Measurements from ENCODE around the gene RFT1. TPM values are rescaled to one million over a fixed set of nuclear protein-coding genes. Genes with fewer than 3 reads are reported as not detected.

RFT1 gene
- total and polyA plus RNA-seq, 2 experiments from 2014 or later: 11.3 to 13.3 TPM

DNA sequence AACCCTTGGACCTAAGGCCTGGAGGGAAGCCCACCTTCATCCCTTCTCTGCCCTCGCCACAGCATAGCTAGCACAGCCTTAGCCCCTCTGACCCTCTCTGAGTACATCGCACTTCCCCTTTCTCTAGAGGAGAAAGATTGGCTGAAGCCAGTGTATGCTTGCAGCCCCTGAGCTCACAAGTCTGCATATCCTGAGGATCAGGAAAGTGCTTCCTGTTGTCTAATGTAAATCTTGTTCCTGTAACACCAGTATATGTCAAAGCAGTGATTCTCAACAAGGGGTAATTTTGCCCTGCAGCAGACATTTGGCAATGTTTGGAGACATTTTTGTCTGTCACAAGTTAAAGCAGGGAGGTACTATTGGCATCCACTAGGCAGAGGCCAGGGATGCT lies 28.5 kb upstream of the RFT1 start:
- peaks cover 33% of the 10 kb centered on the region for H3K27me3 Mint-ChIP-seq (ENCODE audit: insufficient read depth, low read depth, poor library complexity)
- Histone ChIP-seq H3K4me1 (ENCODE audit: insufficient read depth) (peaks cover 33% of the 10 kb centered on the region), H4K20me1 (replicated peaks; ENCODE audit: insufficient read depth) (peaks cover 3% of the 10 kb centered on the region; the same call in 1 of the 2 replicates), H3K4me2 (no peak overlapping the region), H3K36me3 (ENCODE audit: insufficient read depth) (no peaks in the 10 kb centered on the region), H3K79me2 (replicated peaks; ENCODE audit: insufficient read depth) (0 out of 2 replicates have a peak, but pooled peaks cover 8% of the 10 kb centered on the region), H3K9me2 (ENCODE audit: insufficient read depth) (no peaks in the 10 kb centered on the region), H3K27ac (ENCODE audit: low read depth) (no peak overlapping the region), H3F3A (replicated peaks; ENCODE audit: low read depth) (no peaks in the 10 kb centered on the region), H2AFZ (no peak overlapping the region), H3K4me3 (no peak overlapping the region), H3K27me3 (ENCODE audit: insufficient read depth) (peaks cover 10% of the 10 kb centered on the region)
- H3K4me1 Mint-ChIP-seq: peaks cover 43% of the 10 kb centered on the region
- ATAC-seq (no peak), DNase-seq (ENCODE audit: low spot score) (no peak)
- no peak overlapping the region; the same call in 2 of the 3 replicates for H3K4me3 Mint-ChIP-seq
- no peak overlapping the region for H3K27ac Mint-ChIP-seq
- H3K9me3 Mint-ChIP-seq: peaks cover 3% of the 10 kb centered on the region; the same call in 1 of the 3 replicates
- H3K36me3 Mint-ChIP-seq (ENCODE audit: low read depth): no peaks in the 10 kb centered on the region; the same call in 2 of the 3 replicates
- TF ChIP-seq, protein P1, sequence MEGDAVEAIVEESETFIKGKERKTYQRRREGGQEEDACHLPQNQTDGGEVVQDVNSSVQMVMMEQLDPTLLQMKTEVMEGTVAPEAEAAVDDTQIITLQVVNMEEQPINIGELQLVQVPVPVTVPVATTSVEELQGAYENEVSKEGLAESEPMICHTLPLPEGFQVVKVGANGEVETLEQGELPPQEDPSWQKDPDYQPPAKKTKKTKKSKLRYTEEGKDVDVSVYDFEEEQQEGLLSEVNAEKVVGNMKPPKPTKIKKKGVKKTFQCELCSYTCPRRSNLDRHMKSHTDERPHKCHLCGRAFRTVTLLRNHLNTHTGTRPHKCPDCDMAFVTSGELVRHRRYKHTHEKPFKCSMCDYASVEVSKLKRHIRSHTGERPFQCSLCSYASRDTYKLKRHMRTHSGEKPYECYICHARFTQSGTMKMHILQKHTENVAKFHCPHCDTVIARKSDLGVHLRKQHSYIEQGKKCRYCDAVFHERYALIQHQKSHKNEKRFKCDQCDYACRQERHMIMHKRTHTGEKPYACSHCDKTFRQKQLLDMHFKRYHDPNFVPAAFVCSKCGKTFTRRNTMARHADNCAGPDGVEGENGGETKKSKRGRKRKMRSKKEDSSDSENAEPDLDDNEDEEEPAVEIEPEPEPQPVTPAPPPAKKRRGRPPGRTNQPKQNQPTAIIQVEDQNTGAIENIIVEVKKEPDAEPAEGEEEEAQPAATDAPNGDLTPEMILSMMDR (conservative IDR thresholded peaks at IDR 0.05; ENCODE audit: low read depth in 2 of 2): no peak
- no peak for TF ChIP-seq JUNB (IDR thresholded peaks at IDR 0.05; ENCODE audit: unreplicated experiment)
- no peak for TF ChIP-seq REST (IDR thresholded peaks at IDR 0.05; ENCODE audit: unreplicated experiment)
- no peak for TF ChIP-seq POLR2AphosphoS5 (IDR thresholded peaks at IDR 0.05; ENCODE audit: low read depth)
- TF ChIP-seq ZNF331 (CRISPR knock-in tag; IDR thresholded peaks at IDR 0.05; ENCODE audit: low read depth): no peak
- no peak for TF ChIP-seq CREB1 (CRISPR knock-in tag; IDR thresholded peaks at IDR 0.05; ENCODE audit: low read depth)
- TF ChIP-seq EZH2 (IDR thresholded peaks at IDR 0.05; ENCODE audit: low read depth, unreplicated experiment): no peak

GRCh38 chr3:53157974-53158580 lies 27.8 kb upstream of the RFT1 start:
- H3K9me3 Mint-ChIP-seq: peaks cover 3% of the 10 kb centered on the region; the same call in 1 of the 3 replicates
- TF ChIP-seq REST (IDR thresholded peaks at IDR 0.05; ENCODE audit: unreplicated experiment): no peak
- no peak for TF ChIP-seq ETS1 (IDR thresholded peaks at IDR 0.05)
- TF ChIP-seq, protein P1 (conservative IDR thresholded peaks at IDR 0.05; ENCODE audit: low read depth in 2 of 2): no peak
- TF ChIP-seq POLR2AphosphoS5 (IDR thresholded peaks at IDR 0.05; ENCODE audit: low read depth): no peak
- TF ChIP-seq EZH2 (IDR thresholded peaks at IDR 0.05; ENCODE audit: low read depth, unreplicated experiment): no peak
- TF ChIP-seq ZNF331 (CRISPR knock-in tag; IDR thresholded peaks at IDR 0.05; ENCODE audit: low read depth): no peak
- no peak for TF ChIP-seq CREB1 (CRISPR knock-in tag; IDR thresholded peaks at IDR 0.05; ENCODE audit: low read depth)
- TF ChIP-seq ZNF114 (CRISPR knock-in tag; IDR thresholded peaks at IDR 0.05): no peak
- TF ChIP-seq JUNB (IDR thresholded peaks at IDR 0.05; ENCODE audit: unreplicated experiment): no peak

More at GRCh38 chr3:53157974-53158580, 27.8 kb upstream of the RFT1 start:
- H3K36me3 ChIP-seq (ENCODE audit: insufficient read depth): no peaks in the 10 kb centered on the region
- no peak for DNase-seq (ENCODE audit: low spot score)
- peaks cover 10% of the 10 kb centered on the region for H3K27me3 ChIP-seq (ENCODE audit: insufficient read depth)
- peaks cover 33% of the 10 kb centered on the region for H3K4me1 ChIP-seq (ENCODE audit: insufficient read depth)
- no peak overlapping the region for H3K4me2 ChIP-seq
- ATAC-seq: no peak
- no peak overlapping the region for H3K4me3 ChIP-seq
- no peak overlapping the region for H3K27ac ChIP-seq (ENCODE audit: low read depth)
- peaks cover 41% of the 10 kb centered on the region for H3K4me1 Mint-ChIP-seq
- H3K27me3 Mint-ChIP-seq (ENCODE audit: insufficient read depth, low read depth, poor library complexity): peaks cover 30% of the 10 kb centered on the region
- no peaks in the 10 kb centered on the region for H3F3A ChIP-seq (replicated peaks; ENCODE audit: low read depth)
- no peak overlapping the region for H2AFZ ChIP-seq
- H4K20me1 ChIP-seq (replicated peaks; ENCODE audit: insufficient read depth): no peaks in the 10 kb centered on the region; the same call in 1 of the 2 replicates
- H3K79me2 ChIP-seq (replicated peaks; ENCODE audit: insufficient read depth): 0 out of 2 replicates have a peak, but pooled peaks cover 8% of the 10 kb centered on the region
- H3K4me3 Mint-ChIP-seq: no peak overlapping the region
- no peaks in the 10 kb centered on the region for H3K9me2 ChIP-seq (ENCODE audit: insufficient read depth)
- no peak overlapping the region for H3K27ac Mint-ChIP-seq
- no peaks in the 10 kb centered on the region; the same call in 2 of the 3 replicates for H3K36me3 Mint-ChIP-seq (ENCODE audit: low read depth)
